ENCODE data around the gene RPL35.

Gene RPL35

DNA sequence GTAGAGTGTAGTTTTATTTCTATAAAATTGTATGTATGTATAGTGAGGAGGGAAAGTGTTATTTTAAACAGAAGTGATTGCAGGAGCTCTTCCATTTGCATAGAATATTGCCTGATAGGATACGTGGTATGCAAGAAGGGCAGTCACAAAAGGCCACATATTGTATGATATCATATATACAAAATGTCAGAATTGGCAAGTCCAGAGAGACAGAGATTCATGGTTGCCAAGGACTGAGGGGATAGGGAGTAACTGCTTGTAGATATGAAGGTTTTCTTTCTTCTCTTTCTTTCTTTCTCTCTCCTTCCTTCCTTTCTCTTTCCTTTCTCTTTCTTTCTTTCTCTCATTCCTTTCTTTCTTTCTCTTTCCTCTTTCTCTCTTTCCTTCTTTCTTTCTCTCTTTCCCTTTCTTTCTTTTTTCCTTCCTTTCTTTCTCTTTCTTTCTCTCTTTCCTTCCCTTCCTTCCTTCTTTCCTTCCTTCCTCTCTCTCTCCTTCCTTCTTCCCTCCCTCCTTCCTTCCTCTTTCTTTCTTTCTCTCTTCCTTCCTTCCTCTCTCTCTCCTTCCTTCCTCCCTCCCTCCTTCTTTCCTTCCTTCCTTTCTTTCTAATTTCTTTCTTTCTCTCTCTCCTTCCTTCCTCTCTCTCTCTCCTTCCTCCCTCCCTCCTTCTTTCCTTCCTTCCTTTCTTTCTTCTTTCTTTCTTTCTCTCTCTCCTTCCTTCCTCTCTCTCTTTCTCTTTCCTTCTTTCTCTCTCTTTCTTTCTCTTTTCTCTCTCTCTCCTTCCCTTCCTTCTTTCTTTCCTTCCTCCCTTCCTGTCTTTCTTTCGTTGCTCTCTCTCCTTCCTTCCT, 33.0 kb downstream of the RPL35 start:
- H3K27ac ChIP-seq, result no peak overlapping the region
- TF ChIP-seq CTCF (IDR thresholded peaks at IDR 0.05), result no peak
- H3K27me3 ChIP-seq, result no peaks in the 10 kb centered on the region
- intact Hi-C loops (cut with DNase I; ENCODE audit: low total_unique reads), result no loop called here
- no peaks in the 10 kb centered on the region for H3K36me3 ChIP-seq
- no peak for DNase-seq
- H3K9me3 ChIP-seq, result no peaks in the 10 kb centered on the region
- H3K4me3 ChIP-seq, result no peak overlapping the region
- peaks cover 0 to 19% (median 6%) of the 10 kb centered on the region in 4 donors for H3K4me1 ChIP-seq

DNA sequence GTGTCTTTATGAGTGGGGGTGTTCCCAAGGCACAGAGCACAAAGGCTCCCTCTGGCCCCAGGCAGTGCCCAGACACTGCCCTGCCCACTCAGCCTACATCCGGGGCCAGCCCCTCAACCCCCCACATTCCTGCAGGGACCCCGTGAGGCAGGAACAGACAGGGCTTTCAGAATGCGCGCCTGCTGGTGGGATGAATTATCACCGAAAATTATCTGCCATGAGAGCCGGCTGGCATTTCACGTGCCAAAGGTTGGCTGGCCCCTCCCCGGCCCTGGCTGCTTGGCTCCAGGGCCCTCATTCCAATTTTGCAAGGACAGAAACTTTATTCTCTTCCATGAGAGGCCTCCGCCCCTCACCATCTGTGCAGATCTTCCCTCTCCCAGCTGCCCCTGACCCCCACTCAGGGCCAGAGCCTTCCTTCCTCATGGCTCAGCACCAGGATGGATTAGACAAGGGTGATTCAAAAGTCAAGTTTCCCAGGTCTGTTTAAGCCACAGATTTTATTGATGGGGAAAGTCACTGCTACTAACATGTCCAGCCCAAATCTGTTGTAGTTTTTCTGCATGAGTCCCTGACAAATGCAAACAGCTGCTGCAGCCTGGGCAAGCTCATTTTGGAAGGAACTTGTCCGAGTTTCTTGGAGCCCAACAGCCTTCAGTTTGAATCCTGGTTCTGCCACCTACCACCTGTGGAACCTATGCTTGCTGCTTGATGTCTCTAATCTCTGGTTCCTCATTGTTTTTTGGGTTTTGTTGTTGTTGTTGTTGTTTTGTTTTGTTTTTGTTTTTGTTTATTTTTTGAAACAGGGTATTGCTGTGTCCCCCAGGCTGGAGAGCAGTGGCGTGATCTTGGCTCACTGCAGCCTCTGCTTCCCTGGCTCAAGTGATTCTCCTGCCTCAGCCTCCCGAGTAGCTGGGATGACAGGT, 40.8 kb downstream of the RPL35 start:
- H3K36me3 ChIP-seq, result no peaks in the 10 kb centered on the region
- no peak for DNase-seq

GRCh38 chr9:124818431-124819281, 43.1 kb downstream of the RPL35 start:
- Histone ChIP-seq H3K27me3 (peaks cover 0 to 2% of the 10 kb centered on the region in 2 donors), H3K9me3 (no peaks in the 10 kb centered on the region), H3K4me1 (peaks cover 0 to 6% (median 0%) of the 10 kb centered on the region in 4 donors), H3K27ac (no peak overlapping the region), H3K4me3 (no peak overlapping the region), H3K36me3 (no peaks in the 10 kb centered on the region)
- no peak for DNase-seq
- no peak for TF ChIP-seq CTCF (IDR thresholded peaks at IDR 0.05)
- intact Hi-C loops (cut with DNase I; ENCODE audit: low total_unique reads), result no loop called here

More for the DNA sequence above, 40.8 kb downstream of the RPL35 start:
- no peak overlapping the region for H3K27ac ChIP-seq
- H3K9me3 ChIP-seq, result no peaks in the 10 kb centered on the region
- TF ChIP-seq CTCF (IDR thresholded peaks at IDR 0.05), result no peak
- peaks cover 0 to 6% (median 0%) of the 10 kb centered on the region in 4 donors for H3K4me1 ChIP-seq
- peaks cover 0 to 2% of the 10 kb centered on the region in 2 donors for H3K27me3 ChIP-seq
- H3K4me3 ChIP-seq, result no peak overlapping the region
- intact Hi-C loops (cut with DNase I; ENCODE audit: low total_unique reads), result no loop called here

DNA sequence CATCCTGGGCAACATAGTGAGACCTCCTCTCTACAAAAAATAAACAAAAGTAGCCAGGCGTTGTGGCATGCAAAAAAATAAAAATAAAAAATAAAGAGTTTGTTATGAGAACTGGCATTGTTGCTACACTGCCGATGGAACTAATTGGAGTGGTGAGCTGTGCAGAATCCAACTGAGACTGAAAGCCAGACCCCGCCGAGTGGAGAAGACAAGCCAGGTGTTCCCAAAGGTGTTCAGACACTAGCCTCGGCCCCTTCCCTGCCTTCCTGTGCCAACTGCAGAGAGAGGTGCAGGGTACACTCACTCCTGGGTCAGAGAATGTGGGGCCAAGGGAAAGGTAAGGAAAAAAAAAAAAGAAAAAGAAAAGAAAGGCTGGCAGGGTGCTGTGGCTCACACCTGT, 46.2 kb downstream of the RPL35 start:
- Histone ChIP-seq H3K27me3 (peaks cover 0 to 2% of the 10 kb centered on the region in 2 donors), H3K36me3 (no peaks in the 10 kb centered on the region), H3K9me3 (no peaks in the 10 kb centered on the region), H3K4me1 (peaks cover 0 to 25% (median 5%) of the 10 kb centered on the region in 4 donors), H3K27ac (no peak overlapping the region), H3K4me3 (no peak overlapping the region)
- intact Hi-C loops (cut with DNase I; ENCODE audit: low total_unique reads), result no loop called here
- TF ChIP-seq CTCF (IDR thresholded peaks at IDR 0.05), result no peak
- DNase-seq, result no peak

DNA sequence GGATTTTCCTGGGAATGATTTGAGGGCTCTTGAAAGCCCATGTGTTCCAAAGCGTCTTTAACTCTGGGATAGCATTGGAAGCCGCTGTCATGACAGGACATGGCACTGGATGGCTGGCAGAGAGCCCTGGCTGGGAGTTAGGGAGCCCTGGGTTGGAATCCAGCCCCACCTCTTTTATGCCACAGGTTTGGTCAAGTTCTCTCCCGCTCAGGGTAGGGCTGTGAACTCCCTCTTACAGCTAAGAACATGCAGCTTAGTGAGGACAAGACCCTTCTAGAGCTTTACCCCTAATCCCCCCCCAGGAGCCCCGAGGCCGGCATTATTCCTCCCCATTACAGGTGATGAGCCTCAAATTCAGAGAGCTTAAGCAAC, 47.6 kb downstream of the RPL35 start:
- Histone ChIP-seq H3K27me3 (peaks cover 0 to 2% of the 10 kb centered on the region in 2 donors), H3K4me1 (peaks cover 0 to 26% (median 6%) of the 10 kb centered on the region in 4 donors), H3K27ac (no peak overlapping the region), H3K36me3 (no peaks in the 10 kb centered on the region), H3K9me3 (no peaks in the 10 kb centered on the region), H3K4me3 (no peak overlapping the region)
- DNase-seq, result no peak
- no peak for TF ChIP-seq CTCF (IDR thresholded peaks at IDR 0.05)
- intact Hi-C loops (cut with DNase I; ENCODE audit: low total_unique reads), result no loop called here

Data from tibial artery (tissue), 4 donors.